ENCODE results near the gene SLC47A2. TPM values are rescaled to one million over a fixed set of nuclear protein-coding genes. Genes with fewer than 3 reads are reported as not detected.

Gene SLC47A2, protein sequence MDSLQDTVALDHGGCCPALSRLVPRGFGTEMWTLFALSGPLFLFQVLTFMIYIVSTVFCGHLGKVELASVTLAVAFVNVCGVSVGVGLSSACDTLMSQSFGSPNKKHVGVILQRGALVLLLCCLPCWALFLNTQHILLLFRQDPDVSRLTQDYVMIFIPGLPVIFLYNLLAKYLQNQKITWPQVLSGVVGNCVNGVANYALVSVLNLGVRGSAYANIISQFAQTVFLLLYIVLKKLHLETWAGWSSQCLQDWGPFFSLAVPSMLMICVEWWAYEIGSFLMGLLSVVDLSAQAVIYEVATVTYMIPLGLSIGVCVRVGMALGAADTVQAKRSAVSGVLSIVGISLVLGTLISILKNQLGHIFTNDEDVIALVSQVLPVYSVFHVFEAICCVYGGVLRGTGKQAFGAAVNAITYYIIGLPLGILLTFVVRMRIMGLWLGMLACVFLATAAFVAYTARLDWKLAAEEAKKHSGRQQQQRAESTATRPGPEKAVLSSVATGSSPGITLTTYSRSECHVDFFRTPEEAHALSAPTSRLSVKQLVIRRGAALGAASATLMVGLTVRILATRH
- not detected in 2 replicates for total RNA-seq

DNA sequence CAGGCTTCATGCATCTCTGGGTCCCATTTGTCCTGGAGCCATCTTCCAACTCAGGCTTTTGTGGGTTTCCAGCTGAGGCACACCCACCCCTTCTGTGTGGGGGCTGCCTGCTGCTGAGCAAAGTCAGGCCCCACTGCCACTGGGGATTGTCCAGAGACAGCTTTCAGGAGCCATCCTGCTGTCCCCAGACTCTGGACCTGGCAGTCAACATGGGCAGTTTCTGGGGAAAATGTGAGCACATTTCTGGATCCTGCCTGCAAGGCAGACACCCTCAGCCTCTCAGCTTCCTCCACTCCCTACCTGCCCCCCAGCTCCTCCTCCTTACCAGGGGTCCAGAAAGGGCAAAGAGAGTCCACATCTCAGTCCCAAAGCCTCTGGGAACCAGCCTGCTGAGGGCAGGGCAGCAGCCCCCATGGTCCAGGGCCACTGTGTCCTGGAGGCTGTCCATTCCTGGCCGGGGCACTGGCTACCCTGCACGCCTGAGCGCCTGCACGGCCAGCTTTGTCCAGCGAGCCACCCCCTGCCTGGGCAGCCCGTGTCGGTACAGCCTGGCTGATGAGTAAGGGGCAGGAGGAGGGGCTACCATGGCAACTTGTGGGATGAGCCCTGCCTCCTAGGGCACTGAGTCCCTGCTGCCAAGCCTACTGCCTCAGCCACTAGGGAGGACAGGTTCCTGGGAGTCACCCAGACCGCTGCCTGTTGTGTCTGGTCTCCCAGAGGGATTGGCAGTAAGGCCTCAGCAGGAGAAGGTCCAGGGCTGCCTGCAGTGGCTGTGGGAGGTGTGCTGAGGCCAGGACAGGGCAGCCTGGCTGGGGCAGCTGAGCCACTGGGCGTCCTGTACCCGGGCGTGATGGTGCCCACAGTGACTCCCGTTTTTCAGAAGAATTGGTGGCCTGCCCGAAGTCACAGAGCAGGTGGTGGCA, at the start of gene SLC47A2:
SLC47A2 (minus strand) TSS at position 477 of the 923 bp plus-strand sequence; CDS start at position 448, 29 bp downstream.

GRCh38 chr17:19747829-19748806, 31.7 kb upstream of the SLC47A2 start, which contains the start of gene ALDH3A1:
Gene ALDH3A1, minus strand, starts transcription at chr17:19748298. Its CDS starts 3,169 bp downstream, at chr17:19745129.

GRCh38 chr17:19648475-19649273, 67.7 kb downstream of the SLC47A2 start, which contains the start of gene ALDH3A2:
Gene ALDH3A2, plus strand, starts transcription at chr17:19648751. Its CDS starts 221 bp downstream, at chr17:19648972.

Other genes starting within 250 kb of the SLC47A2 start
- 1.5 and 7.5 TPM in 2 replicates for gene SLC47A1, start 182.7 kb downstream of the SLC47A2 start, total RNA-seq
- 81.9 and 135 TPM in 2 replicates for gene ALDH3A2, start 67.8 kb downstream of the SLC47A2 start, total RNA-seq
- 0.73 and 4.0 TPM in 2 replicates for gene ALDH3A1, start 31.7 kb upstream of the SLC47A2 start, total RNA-seq
- gene ULK2, start 151.4 kb upstream of the SLC47A2 start, total RNA-seq = 10.4 and 11.9 TPM in 2 replicates

All from cardiac ventricle fibroblast (primary cell).